NCI-H748 treated with DMSO at 0.1 percent for 48 hours (cell line): ENCODE measurements around the gene HTT.

Experiments
- DNase-seq: peaks from one replicate; lab custom pipeline; 2025; lab: John Stamatoyannopoulos, UW

Gene HTT

GRCh38 chr4:3248811-3249661 lies 174.6 kb downstream of the HTT start, which contains the start of gene MSANTD1:
Gene MSANTD1, plus strand, starts transcription at chr4:3249159. Its CDS starts 64 bp downstream, at chr4:3249223.
- DNase-seq: no peak

GRCh38 chr4:3249711-3250437 lies 175.4 kb downstream of the HTT start:
- no peak for DNase-seq

DNA sequence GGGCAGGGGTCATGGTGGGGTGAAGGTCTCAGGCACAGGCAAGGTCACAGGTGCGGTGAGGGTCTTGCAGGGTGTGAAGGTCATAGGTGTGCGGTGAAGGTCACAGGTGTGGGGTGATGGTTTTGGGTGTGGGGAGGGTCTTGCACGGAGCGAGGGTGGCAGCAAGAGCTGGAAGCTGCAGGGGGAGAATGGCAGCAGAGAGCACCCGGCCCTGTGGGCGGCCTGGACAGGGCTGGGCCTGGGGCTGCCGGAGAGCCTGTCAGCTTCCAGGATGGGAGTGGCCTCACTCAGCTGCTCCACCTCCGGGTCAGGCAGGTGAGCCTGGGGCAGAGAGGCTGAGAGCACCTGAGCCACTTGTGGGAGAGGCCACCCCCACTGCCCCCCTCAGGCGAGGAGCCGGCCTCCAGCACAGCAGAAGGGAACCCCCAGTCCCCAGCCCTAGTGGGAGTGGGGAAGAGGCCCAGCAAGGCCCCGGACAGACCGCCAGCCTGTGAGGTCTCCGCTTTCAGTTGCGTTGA lies 176.0 kb downstream of the HTT start:
- DNase-seq: no peak

DNA sequence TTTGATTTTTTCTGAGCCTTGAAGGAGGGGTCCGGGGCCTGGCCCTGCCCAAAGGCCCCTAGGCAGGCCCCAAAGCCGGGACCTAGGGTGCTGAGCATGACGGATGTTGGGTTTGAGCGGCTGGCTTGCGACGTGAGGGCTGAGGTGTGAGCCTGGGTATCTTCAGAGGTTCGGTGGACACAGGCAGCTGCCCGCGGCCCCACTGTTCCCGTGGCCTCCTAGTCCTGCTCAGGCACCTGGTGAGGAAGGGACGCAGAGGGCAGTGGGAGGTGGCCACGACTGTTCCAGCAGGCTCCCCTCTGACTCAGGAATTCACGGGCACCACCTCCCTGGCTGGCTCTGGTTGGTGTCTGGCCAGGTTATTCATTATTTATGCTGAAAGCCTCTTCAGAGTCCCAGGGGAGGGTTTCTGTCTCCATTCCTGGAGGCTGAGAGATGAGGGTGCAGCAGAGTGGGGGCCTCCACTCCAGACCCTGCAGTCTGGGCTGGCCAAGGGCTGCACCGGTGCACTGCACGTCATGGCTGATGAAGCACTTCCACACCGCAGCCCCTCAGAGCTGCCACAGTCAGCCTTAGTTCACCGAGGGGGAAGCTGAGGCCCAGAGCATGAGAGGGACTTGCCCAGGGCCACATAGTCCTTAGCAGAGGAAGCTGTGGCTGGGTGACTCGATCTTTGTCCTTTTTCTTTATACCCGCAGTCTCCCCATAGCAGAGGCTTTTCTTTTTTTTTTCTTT lies 176.6 kb downstream of the HTT start:
- no peak for DNase-seq

- no peak for DNase-seq
Observed at GRCh38 chr4:3251691-3252479, 177.4 kb downstream of the HTT start.

GRCh38 chr4:3252480-3252828 lies 178.0 kb downstream of the HTT start:
- no peak for DNase-seq

DNA sequence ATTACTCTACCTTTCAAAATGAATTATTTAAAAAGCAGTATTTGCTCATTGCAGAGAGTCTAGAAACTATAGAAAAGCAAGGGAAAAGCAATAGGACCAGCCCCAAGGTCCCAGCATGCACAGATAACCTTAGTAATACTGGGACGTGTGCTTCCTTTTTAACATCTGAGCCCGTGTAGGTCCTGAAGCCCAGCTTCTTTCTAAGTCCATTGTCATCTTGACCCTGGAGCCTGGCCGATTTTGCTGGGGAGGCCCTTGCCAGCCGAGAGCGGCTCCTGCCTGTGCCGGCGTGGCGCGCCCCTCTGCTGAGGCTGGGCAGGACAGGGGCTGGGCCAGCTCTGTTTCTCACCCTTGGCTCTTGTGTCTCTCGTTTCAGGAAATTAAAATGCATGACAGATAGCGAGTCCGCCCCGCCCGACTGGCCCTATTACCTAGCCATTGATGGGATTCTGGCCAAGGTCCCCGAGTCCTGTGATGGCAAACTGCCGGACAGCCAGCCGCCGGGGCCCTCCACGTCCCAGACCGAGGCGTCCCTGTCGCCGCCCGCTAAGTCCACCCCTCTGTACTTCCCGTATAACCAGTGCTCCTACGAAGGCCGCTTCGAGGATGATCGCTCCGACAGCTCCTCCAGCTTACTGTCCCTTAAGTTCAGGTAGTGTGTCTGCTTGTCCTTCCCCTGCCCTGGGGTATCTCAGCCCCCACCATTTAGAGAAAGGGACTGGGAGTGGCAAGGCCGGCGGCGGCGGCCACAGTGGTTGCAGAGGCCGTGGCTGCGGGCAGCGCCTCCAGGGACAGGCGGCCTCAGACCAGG lies 178.6 kb downstream of the HTT start:
- DNase-seq: no peak

DNA sequence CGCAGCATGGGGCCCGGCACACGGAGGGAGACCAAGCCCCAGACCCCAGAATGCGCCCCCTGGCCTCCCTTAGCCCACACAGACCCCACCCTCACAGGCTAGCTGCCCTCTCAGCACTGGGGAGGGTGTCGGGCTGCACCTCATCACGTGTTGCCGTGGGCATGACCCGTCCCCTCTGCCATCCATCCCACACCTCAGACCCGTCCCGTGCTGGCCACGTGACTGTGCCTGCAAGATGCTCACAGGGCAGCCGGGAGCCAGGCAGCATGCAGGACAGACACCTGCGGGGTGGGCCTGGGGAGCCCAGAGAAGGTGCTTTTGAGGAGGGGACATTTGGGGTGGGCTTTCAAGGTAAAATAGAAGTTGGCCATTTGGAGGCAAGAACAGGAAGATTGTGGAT lies 179.3 kb downstream of the HTT start:
- no peak for DNase-seq

GRCh38 chr4:3254302-3255131 lies 180.0 kb downstream of the HTT start:
- DNase-seq: no peak

DNA sequence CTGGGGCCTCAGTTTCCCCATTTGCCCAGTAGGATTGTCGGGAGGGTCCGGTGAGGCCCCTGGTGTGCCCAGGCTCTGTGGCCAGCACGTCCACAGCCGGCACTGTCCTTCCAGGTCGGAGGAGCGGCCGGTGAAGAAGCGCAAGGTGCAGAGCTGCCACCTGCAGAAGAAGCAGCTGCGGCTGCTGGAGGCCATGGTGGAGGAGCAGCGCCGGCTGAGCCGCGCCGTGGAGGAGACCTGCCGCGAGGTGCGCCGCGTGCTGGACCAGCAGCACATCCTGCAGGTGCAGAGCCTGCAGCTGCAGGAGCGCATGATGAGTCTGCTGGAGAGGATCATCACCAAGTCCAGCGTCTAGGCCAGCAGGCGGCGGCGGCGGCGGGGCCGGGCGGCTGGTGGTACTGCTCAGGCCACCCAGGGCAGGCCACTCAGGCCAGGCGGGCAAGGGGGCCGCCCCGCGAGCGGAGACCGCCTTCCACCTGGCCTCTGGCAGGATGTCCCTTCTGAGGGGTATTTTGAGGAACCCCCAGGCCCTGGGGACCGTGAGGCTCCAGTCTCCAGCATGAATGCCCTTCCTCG lies 181.2 kb downstream of the HTT start:
- no peak for DNase-seq

DNA sequence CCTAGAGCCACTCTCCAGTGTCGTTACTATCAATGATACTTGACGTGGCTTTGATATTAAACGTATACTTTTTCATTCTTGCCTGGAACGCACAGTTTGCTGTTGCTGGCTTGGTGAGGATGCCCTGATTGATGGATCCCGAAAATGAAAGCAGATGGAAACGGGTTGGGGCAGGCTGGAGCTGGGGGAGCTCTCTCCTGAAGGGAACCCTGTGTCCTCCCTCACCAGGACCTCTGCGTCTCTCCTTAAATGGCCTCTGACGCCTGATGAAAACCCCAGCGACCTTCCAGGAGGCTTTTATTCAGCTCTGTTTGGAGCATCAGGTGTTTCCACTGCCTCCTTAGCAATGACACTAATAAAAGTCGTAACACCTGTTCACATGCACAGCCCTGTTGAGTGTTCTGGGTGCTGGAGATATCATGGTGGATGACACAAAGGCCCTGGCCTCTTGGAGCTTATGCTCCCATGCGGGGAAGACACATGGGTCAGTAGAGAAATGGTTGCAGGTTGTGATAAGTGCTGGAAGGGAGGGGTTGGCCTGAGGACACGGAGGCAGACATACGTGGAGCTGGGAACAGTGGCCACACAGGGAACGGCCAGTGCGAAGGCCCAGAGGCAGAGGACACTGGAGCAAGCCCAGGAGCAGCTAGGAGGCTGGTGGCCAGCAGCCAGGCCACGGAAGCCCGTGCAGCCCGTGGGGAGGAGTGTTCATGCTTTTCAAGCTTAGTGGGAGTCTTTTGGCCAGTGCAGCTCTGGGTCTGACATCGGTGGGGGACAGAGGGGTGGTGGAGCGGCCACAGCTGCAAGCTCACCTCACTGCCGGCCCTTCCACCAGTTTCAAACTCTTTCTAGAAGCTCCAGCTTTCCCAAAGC lies 182.0 kb downstream of the HTT start:
- no peak for DNase-seq

GRCh38 chr4:3257103-3257555 lies 182.6 kb downstream of the HTT start:
- no peak for DNase-seq

DNA sequence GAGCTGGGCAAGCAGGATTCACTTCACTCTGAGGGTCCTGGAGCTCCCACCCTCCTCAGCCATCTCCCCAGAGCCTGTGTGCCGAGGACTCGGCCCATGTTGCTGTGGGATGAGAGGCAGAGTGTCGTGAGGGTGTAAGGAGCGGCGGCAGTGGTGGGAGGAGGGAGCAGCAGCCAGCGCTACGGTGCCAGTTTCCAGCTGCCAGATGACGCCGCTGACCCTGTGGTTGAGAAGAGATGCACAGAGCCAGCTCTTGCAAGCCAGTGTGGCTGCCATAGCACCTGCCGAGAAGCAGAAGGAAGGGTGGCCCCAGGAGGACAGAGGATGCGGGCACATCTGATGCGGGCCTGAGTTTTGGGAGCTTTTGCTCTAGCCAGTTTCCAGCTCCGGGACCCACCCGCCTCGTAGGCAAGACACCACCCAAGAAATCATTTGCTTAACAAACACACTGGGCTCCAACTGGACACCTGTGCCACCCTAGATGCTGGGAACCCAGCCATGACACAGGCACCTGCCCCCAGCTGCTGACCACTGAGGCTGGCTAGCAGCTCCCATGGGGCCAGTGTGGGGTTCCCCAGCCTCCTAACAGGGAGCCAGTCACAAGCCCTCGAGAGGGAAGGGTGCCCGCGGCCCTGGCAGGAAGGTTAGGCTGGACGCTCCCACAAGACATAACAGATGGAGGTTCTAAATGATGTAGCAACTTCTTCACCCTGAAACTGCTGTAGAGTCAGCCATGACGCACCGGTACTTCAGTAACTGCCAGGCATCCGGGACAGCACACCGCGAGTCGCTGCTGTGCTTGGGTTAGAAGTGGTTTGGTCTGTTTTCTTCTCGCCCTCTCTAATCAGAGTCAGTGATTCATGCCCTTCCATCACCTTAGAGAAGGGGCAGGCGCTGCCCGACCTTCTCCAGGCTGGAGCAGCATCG lies 183.3 kb downstream of the HTT start:
- no peak for DNase-seq

GRCh38 chr4:3261411-3262207 lies 187.1 kb downstream of the HTT start:
- no peak for DNase-seq

DNA sequence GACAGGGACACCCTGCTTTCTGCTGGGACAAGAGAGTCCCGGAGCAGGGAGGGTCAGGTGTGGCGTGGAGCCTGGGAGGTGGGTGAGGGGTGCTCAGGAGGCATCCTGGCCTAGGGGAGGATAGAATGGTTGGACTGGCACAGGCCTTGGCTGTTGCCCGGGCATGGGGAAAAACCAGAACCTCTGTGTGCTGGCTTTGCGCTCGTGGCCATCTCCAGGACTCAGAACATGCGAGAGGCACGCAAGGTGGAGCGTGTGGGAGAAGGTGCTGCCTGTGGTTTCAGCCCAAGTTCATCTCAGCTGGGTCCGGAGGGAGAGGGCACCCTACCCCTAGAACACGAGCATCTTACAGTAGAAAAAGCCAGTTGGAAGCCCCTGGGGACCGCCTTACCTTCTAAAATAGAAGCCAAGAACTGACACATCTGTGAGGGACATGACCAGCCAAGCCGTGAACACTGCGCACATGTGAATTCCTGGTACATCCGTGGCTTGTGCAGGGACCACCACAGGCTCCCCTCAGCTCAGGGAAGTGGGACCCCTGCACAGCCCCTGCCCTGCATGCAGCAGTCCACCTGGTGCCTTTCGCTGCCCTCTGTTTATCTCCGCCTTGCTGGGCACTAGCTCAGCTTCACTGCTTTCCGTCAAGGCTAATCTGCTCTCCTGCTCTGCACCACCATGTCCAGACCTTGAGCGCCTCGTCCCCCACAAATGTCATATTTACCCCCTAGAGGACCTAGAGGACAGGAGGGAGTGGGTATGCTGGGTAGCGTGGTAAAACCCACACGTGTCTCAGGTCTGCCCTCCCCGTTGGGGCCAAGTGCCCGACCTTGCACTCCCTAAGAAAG lies 187.9 kb downstream of the HTT start:
- DNase-seq: no peak
